ENCODE measurements around the gene HOXD13. TPM values are rescaled to one million over a fixed set of nuclear protein-coding genes. Genes with fewer than 3 reads are reported as not detected.

Gene HOXD13
- total and polyA plus RNA-seq, 11 donors = not detected

DNA sequence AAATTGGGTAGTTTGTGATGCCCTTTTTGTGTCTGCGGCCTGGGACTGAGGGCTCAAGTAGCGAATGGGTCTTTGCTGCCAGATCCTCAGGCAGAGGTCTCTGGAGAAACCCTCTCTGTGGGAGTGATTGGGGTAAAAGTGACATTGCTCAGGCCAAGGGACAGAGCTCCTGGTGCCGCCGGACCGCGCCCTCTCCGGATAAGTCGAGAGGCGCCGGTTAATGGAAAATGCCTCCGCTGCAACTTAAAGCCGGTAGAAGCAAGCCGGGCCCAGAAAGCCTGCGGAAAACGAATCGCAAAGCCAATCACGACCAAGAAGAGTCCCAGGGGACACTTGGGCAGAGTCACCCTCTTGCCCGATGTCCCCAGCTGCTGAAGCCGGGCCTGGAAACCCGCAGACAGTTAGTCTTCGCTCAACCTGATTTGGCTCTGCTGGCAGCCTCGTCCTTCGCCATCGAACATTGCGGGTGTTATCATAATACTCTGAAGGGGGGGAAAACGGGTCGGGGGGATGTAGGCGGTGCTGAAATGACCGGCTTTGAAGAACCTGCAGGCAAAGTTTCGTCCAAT lies 6.7 kb downstream of the HOXD13 start:
- H3K9me3 ChIP-seq = no peaks in the 10 kb centered on the region
- no peaks in the 10 kb centered on the region for H3K36me3 ChIP-seq
- no peak overlapping the region for H3K4me3 ChIP-seq
- peak in 1 of 5 donors; percentile 15 for DNase-seq
- WGBS, 4 donors = 5 to 8% (median 6%) methylated on average over 19 to 30 of the region's 30 CpGs
- no peak for TF ChIP-seq POLR2A (IDR thresholded peaks at IDR 0.05)
- TF ChIP-seq, protein P1, sequence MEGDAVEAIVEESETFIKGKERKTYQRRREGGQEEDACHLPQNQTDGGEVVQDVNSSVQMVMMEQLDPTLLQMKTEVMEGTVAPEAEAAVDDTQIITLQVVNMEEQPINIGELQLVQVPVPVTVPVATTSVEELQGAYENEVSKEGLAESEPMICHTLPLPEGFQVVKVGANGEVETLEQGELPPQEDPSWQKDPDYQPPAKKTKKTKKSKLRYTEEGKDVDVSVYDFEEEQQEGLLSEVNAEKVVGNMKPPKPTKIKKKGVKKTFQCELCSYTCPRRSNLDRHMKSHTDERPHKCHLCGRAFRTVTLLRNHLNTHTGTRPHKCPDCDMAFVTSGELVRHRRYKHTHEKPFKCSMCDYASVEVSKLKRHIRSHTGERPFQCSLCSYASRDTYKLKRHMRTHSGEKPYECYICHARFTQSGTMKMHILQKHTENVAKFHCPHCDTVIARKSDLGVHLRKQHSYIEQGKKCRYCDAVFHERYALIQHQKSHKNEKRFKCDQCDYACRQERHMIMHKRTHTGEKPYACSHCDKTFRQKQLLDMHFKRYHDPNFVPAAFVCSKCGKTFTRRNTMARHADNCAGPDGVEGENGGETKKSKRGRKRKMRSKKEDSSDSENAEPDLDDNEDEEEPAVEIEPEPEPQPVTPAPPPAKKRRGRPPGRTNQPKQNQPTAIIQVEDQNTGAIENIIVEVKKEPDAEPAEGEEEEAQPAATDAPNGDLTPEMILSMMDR (IDR thresholded peaks at IDR 0.05) = no peak
- intact Hi-C loops (cut with DNase I) = loop anchor here in 4 of 10 donors (5.0 to 10.0 kb wide), 3 partner anchors 844 to 897 kb away; no protein-coding TSS in a partner anchor
- no peak for ATAC-seq
- H3K27ac ChIP-seq = peak overlapping the region in 1 of 12 donors; percentile 86
- H3K4me1 ChIP-seq = peaks cover 0 to 43% (median 16%) of the 10 kb centered on the region in 12 donors
- H3K27me3 ChIP-seq = peaks cover 91 to 100% (median 100%) of the 10 kb centered on the region in 9 donors

DNA sequence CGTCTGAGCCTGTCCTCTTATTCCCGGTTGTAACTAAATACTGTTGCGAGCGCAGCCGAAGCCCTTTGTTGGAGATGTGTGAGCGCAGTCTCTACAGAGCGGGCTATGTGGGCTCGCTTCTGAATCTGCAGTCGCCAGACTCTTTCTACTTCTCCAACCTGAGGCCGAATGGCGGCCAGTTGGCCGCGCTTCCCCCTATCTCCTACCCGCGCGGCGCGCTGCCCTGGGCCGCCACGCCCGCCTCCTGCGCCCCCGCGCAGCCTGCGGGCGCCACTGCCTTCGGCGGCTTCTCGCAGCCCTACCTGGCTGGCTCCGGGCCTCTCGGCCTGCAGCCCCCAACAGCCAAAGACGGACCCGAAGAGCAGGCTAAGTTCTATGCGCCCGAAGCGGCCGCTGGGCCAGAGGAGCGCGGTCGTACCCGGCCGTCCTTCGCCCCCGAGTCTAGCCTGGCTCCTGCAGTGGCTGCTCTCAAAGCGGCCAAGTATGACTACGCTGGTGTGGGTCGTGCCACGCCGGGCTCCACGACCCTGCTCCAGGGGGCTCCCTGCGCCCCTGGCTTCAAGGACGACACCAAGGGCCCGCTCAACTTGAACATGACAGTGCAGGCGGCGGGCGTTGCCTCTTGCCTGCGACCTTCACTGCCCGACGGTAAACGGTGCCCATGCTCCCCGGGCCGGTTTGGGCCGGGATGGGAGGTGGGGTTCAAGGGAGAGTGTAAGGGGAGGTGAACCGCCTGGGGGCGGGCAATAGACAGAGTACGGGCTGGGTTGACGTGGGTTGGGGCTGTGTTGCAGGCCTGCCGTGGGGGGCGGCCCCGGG lies 7.4 kb downstream of the HOXD13 start, which contains the start of gene HOXD12:
TSS of gene HOXD12 (plus strand) at position 68 of the 819 bp plus-strand sequence. CDS start at position 75, 7 bp downstream.
- ATAC-seq (no peak), DNase-seq (peak in 1 of 5 donors; percentile 12)
- Histone ChIP-seq H3K4me3 (no peak within 1 kb of the TSS), H3K27me3 (peaks cover 91 to 100% (median 100%) of the 10 kb centered on the region in 9 donors), H3K36me3 (no peaks in the 10 kb centered on the region), H3K4me1 (peaks cover 0 to 50% (median 18%) of the 10 kb centered on the region in 12 donors), H3K9me3 (no peaks in the 10 kb centered on the region), H3K27ac (peak within 1 kb of the TSS in 1 of 12 donors; percentile 86)
- TF ChIP-seq POLR2A (IDR thresholded peaks at IDR 0.05) = no peak
- TF ChIP-seq, protein P1 (IDR thresholded peaks at IDR 0.05) = no peak
- WGBS, 4 donors = 3 to 4% (median 4%) methylated on average over 23 to 70 of the region's 70 CpGs
- intact Hi-C loops (cut with DNase I) = loop anchor here in 4 of 10 donors (5.0 to 10.0 kb wide), 3 partner anchors 845 to 898 kb away; no protein-coding TSS in a partner anchor

DNA sequence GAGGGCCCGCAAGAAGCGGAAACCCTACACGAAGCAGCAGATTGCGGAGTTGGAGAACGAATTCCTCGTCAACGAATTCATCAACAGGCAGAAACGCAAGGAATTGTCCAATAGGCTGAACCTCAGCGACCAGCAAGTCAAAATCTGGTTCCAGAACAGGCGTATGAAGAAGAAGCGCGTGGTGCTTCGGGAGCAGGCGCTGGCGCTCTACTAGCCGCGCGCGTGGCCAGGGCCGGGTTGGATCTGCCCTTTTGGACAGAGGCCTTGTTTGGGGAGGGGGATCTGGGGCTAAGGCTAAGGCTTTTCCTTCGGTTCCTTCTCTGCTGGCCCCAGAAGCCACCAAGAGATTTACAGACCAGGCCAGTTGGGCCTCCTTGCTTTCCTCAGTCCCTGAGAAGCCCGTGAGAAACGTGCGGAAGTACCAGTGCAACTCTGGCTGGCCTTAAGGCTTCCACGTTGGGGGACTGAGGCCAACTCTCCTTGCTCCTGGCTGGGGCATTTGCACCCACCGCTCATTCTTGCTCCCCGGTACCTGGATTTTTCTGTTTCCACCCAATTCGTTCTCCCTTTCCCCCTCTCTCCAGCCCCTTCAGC lies 8.1 kb downstream of the HOXD13 start:
- Histone ChIP-seq H3K4me1 (peaks cover 0 to 52% (median 18%) of the 10 kb centered on the region in 12 donors), H3K27ac (peak overlapping the region in 1 of 12 donors; percentile 67), H3K27me3 (peaks cover 91 to 100% (median 100%) of the 10 kb centered on the region in 9 donors), H3K36me3 (no peaks in the 10 kb centered on the region), H3K9me3 (no peaks in the 10 kb centered on the region), H3K4me3 (no peak overlapping the region)
- 6 to 15% (median 8%) methylated on average over 14 to 28 of the region's 28 CpGs for WGBS, 4 donors
- TF ChIP-seq, protein P1 (IDR thresholded peaks at IDR 0.05) = no peak
- no peak for TF ChIP-seq POLR2A (IDR thresholded peaks at IDR 0.05)
- peak in 1 of 5 donors; percentile 13 for DNase-seq
- intact Hi-C loops (cut with DNase I) = no loop called here
- no peak for ATAC-seq
